IPS-15b (cell line): Measurements from ENCODE around the gene TROAP.
"Not testable (repeated sequence)": the region's sequence is repeated elsewhere in the genome, so short reads cannot be mapped to it uniquely, and the experiment has no call there.

Source experiments
- H3K27me3 ChIP-seq: one replicate; pipeline ENCODE4 v1.6.1; 2013; ENCODE audit warnings: low read length; ENCODE audit not compliant: control insufficient read depth, insufficient read depth
- H3K36me3 ChIP-seq: one replicate; pipeline ENCODE4 v1.6.1; 2013; ENCODE audit warnings: low read length; ENCODE audit not compliant: control insufficient read depth, insufficient read depth
- H3K4me1 ChIP-seq: one replicate; pipeline ENCODE4 v1.6.1; 2013; ENCODE audit warnings: mild to moderate bottlenecking, low read length; ENCODE audit not compliant: control insufficient read depth, insufficient read depth
- H3K4me3 ChIP-seq: one replicate; pipeline ENCODE4 v1.5.1; 2013; ENCODE audit warnings: low read depth, low read length
- H3K9ac ChIP-seq: one replicate; pipeline ENCODE4 v1.6.1; 2013; ENCODE audit warnings: low read depth, mild to moderate bottlenecking, low read length
- H3K9me3 ChIP-seq: one replicate; pipeline ENCODE4 v1.6.1; 2013; ENCODE audit warnings: mild to moderate bottlenecking, low read length; ENCODE audit not compliant: control insufficient read depth, insufficient read depth

TROAP gene

GRCh38 chr12:49320411-49321103 is 2.5 kb upstream of the TROAP start:
- not testable (repeated sequence) for H3K27me3 ChIP-seq, H3K9me3 ChIP-seq, H3K36me3 ChIP-seq, H3K4me1 ChIP-seq, H3K9ac ChIP-seq, H3K4me3 ChIP-seq

- Histone ChIP-seq H3K27me3 (peaks cover 2% of the 10 kb centered on the region), H3K36me3 (peaks cover 10% of the 10 kb centered on the region), H3K4me3 (peak overlapping the region; percentile 93), H3K9ac (peak overlapping the region; percentile 79), H3K9me3 (no peaks in the 10 kb centered on the region), H3K4me1 (peaks cover 3% of the 10 kb centered on the region)
These were observed 718 bp upstream of the TROAP start for GRCh38 chr12:49322367-49322707.

GRCh38 chr12:49323524-49324097 is 556 bp downstream of the TROAP start:
- Histone ChIP-seq H3K36me3 (peaks cover 12% of the 10 kb centered on the region), H3K4me1 (peaks cover 3% of the 10 kb centered on the region), H3K27me3 (peaks cover 2% of the 10 kb centered on the region), H3K4me3 (peak overlapping the region; percentile 93), H3K9me3 (no peaks in the 10 kb centered on the region), H3K9ac (peak overlapping the region; percentile 97)

- Histone ChIP-seq H3K27me3 (no peaks in the 10 kb centered on the region), H3K36me3 (peaks cover 17% of the 10 kb centered on the region), H3K4me1 (peaks cover 3% of the 10 kb centered on the region), H3K4me3 (no peak overlapping the region), H3K9ac (no peak overlapping the region), H3K9me3 (no peaks in the 10 kb centered on the region)
These were observed 2.6 kb downstream of the TROAP start for GRCh38 chr12:49325606-49326005.

- Histone ChIP-seq H3K9ac (no peak overlapping the region), H3K36me3 (peaks cover 24% of the 10 kb centered on the region), H3K4me3 (no peak overlapping the region), H3K9me3 (no peaks in the 10 kb centered on the region), H3K27me3 (peaks cover 8% of the 10 kb centered on the region), H3K4me1 (no peaks in the 10 kb centered on the region)
These were observed 4.3 kb downstream of the TROAP start for GRCh38 chr12:49327368-49327767.

- Histone ChIP-seq H3K4me1 (no peaks in the 10 kb centered on the region), H3K9ac (no peak overlapping the region), H3K27me3 (peaks cover 12% of the 10 kb centered on the region), H3K9me3 (no peaks in the 10 kb centered on the region), H3K4me3 (no peak overlapping the region), H3K36me3 (peaks cover 24% of the 10 kb centered on the region)
These were observed 4.8 kb downstream of the TROAP start for GRCh38 chr12:49327887-49328286.

- H3K4me3 ChIP-seq: no peak overlapping the region
- H3K9ac ChIP-seq: no peak overlapping the region
- H3K9me3 ChIP-seq: no peaks in the 10 kb centered on the region
- H3K36me3 ChIP-seq: peaks cover 22% of the 10 kb centered on the region
- H3K27me3 ChIP-seq: peaks cover 22% of the 10 kb centered on the region
- no peaks in the 10 kb centered on the region for H3K4me1 ChIP-seq
These were observed 5.8 kb downstream of the TROAP start for GRCh38 chr12:49328816-49329215.

- Histone ChIP-seq H3K27me3 (peaks cover 35% of the 10 kb centered on the region), H3K4me3 (no peak overlapping the region), H3K4me1 (no peaks in the 10 kb centered on the region), H3K9ac (no peak overlapping the region), H3K9me3 (no peaks in the 10 kb centered on the region), H3K36me3 (peaks cover 21% of the 10 kb centered on the region)
These were observed 7.1 kb downstream of the TROAP start for GRCh38 chr12:49330032-49330619.

GRCh38 chr12:49330631-49331379 is 7.8 kb downstream of the TROAP start:
- H3K36me3 ChIP-seq: peaks cover 17% of the 10 kb centered on the region
- peaks cover 41% of the 10 kb centered on the region for H3K27me3 ChIP-seq
- no peak overlapping the region for H3K4me3 ChIP-seq
- H3K9me3 ChIP-seq: no peaks in the 10 kb centered on the region
- H3K4me1 ChIP-seq: no peaks in the 10 kb centered on the region
- no peak overlapping the region for H3K9ac ChIP-seq

- Histone ChIP-seq H3K27me3 (peaks cover 49% of the 10 kb centered on the region), H3K9ac (no peak overlapping the region), H3K4me1 (no peaks in the 10 kb centered on the region), H3K36me3 (peaks cover 14% of the 10 kb centered on the region), H3K4me3 (no peak overlapping the region), H3K9me3 (no peaks in the 10 kb centered on the region)
These were observed 8.5 kb downstream of the TROAP start for GRCh38 chr12:49331380-49332222.

GRCh38 chr12:49332441-49332861 is 9.4 kb downstream of the TROAP start:
- Histone ChIP-seq H3K36me3 (peaks cover 14% of the 10 kb centered on the region), H3K9ac (no peak overlapping the region), H3K27me3 (peaks cover 56% of the 10 kb centered on the region), H3K4me3 (no peak overlapping the region), H3K9me3 (no peaks in the 10 kb centered on the region), H3K4me1 (no peaks in the 10 kb centered on the region)
